Ascending aorta (tissue), 2 donors: Measurements from ENCODE around the gene STK40. TPM values are rescaled to one million over a fixed set of nuclear protein-coding genes. Genes with fewer than 3 reads are reported as not detected.

Experiments
- DNase-seq, 2 donors: peaks; one replicate each; pipeline ENCODE4 v3.0.0-alpha.2; 2019; ENCODE audit warnings: low spot score in 2 of 2
- H3K27ac ChIP-seq, 2 donors: fragments of 200-600 bp; sonication (generic); one replicate each; pipeline ENCODE4 v1.5.1; 2016 to 2017; ENCODE audit warnings: mild to moderate bottlenecking in 1 of 2
- H3K27me3 ChIP-seq: fragments of 200-600 bp; sonication (generic); one replicate; pipeline ENCODE4 v1.5.1; 2017
- H3K36me3 ChIP-seq, 2 donors: fragments of 200-600 bp; sonication (generic); one replicate each; pipeline ENCODE4 v1.5.1; 2016
- H3K4me1 ChIP-seq, 2 donors: fragments of 200-600 bp; sonication (generic); one replicate each; pipeline ENCODE4 v1.5.1; 2016 to 2017; ENCODE audit warnings: mild to moderate bottlenecking in 1 of 2
- H3K4me3 ChIP-seq, 2 donors: fragments of 200-600 bp; sonication (generic); one replicate each; pipeline ENCODE4 v1.5.1; 2016 to 2017; ENCODE audit warnings: mild to moderate bottlenecking in 1 of 2
- H3K9me3 ChIP-seq, 2 donors: fragments of 200-600 bp; sonication (generic); one replicate each; pipeline ENCODE4 v1.5.1; 2016
- CTCF ChIP-seq, 3 experiments: fragments of 200-600 bp in 2 of 3; fragments of 450-650 bp in 1 of 3; sonication (generic) in 2 of 3; IDR thresholded peaks; one replicate each; pipeline ENCODE4 v1.5.1; 2016 to 2019; ENCODE audit warnings: antibody characterized with exemption in 3 of 3, mild to moderate bottlenecking in 1 of 3, moderate library complexity in 1 of 3
- intact Hi-C: fragments of 100-400 bp; cut with DNase I; formaldehyde crosslinking; loops from one replicate; pipeline ENCODE4 v1.15.1; 2023
- total RNA-seq: library from RNA; depleted of rRNA; stranded (reverse); fragments of >200 nt; gene quantifications from one replicate; pipeline ENCODE4 v1.1.0, GENCODE V29; 2016

Gene STK40
- total RNA-seq, 1 donor from 2014 or later, result 77.0 TPM

GRCh38 chr1:36337830-36338229, 47.9 kb downstream of the STK40 start:
- H3K27ac ChIP-seq, result no peak overlapping the region
- H3K4me1 ChIP-seq, result peaks cover 0 to 3% of the 10 kb centered on the region in 2 donors
- H3K36me3 ChIP-seq, result peaks cover 17 to 31% of the 10 kb centered on the region in 2 donors
- intact Hi-C loops, result no loop called here
- no peaks in the 10 kb centered on the region for H3K27me3 ChIP-seq
- H3K4me3 ChIP-seq, result no peak overlapping the region
- TF ChIP-seq CTCF (IDR thresholded peaks at IDR 0.05), result no peak
- DNase-seq, result no peak
- no peaks in the 10 kb centered on the region for H3K9me3 ChIP-seq

GRCh38 chr1:36330940-36331339, 54.8 kb downstream of the STK40 start:
- intact Hi-C loops, result no loop called here

GRCh38 chr1:36329817-36330216, 55.9 kb downstream of the STK40 start:
- TF ChIP-seq CTCF (IDR thresholded peaks at IDR 0.05), result no peak
- DNase-seq, result no peak
- Histone ChIP-seq H3K4me3 (no peak overlapping the region), H3K4me1 (no peaks in the 10 kb centered on the region), H3K9me3 (no peaks in the 10 kb centered on the region), H3K27ac (no peak overlapping the region), H3K27me3 (no peaks in the 10 kb centered on the region), H3K36me3 (no peaks in the 10 kb centered on the region)
- intact Hi-C loops, result no loop called here

More at GRCh38 chr1:36330940-36331339, 54.8 kb downstream of the STK40 start:
- H3K36me3 ChIP-seq, result no peaks in the 10 kb centered on the region
- DNase-seq, result no peak
- TF ChIP-seq CTCF (IDR thresholded peaks at IDR 0.05), result no peak
- no peaks in the 10 kb centered on the region for H3K27me3 ChIP-seq
- no peaks in the 10 kb centered on the region for H3K4me1 ChIP-seq
- no peak overlapping the region for H3K4me3 ChIP-seq
- no peaks in the 10 kb centered on the region for H3K9me3 ChIP-seq
- no peak overlapping the region for H3K27ac ChIP-seq

GRCh38 chr1:36328713-36329112, 57.0 kb downstream of the STK40 start:
- Histone ChIP-seq H3K27me3 (no peaks in the 10 kb centered on the region), H3K27ac (no peak overlapping the region), H3K4me3 (no peak overlapping the region), H3K36me3 (no peaks in the 10 kb centered on the region), H3K4me1 (peaks cover 6 to 7% of the 10 kb centered on the region in 2 donors), H3K9me3 (no peaks in the 10 kb centered on the region)
- intact Hi-C loops, result no loop called here
- DNase-seq, result no peak
- no peak for TF ChIP-seq CTCF (IDR thresholded peaks at IDR 0.05)

GRCh38 chr1:36328088-36328480, 57.6 kb downstream of the STK40 start:
- intact Hi-C loops, result no loop called here
- peaks cover 6 to 7% of the 10 kb centered on the region in 2 donors for H3K4me1 ChIP-seq
- no peak for TF ChIP-seq CTCF (IDR thresholded peaks at IDR 0.05)
- H3K36me3 ChIP-seq, result no peaks in the 10 kb centered on the region
- DNase-seq, result no peak
- no peak overlapping the region for H3K4me3 ChIP-seq
- no peak overlapping the region for H3K27ac ChIP-seq
- no peaks in the 10 kb centered on the region for H3K27me3 ChIP-seq
- H3K9me3 ChIP-seq, result no peaks in the 10 kb centered on the region
